ENCODE results near the gene ECM2. TPM values are rescaled to one million over a fixed set of nuclear protein-coding genes. Genes with fewer than 3 reads are reported as not detected.

ECM2 gene
- total RNA-seq, 1 experiment from 2014 or later, result not detected

DNA sequence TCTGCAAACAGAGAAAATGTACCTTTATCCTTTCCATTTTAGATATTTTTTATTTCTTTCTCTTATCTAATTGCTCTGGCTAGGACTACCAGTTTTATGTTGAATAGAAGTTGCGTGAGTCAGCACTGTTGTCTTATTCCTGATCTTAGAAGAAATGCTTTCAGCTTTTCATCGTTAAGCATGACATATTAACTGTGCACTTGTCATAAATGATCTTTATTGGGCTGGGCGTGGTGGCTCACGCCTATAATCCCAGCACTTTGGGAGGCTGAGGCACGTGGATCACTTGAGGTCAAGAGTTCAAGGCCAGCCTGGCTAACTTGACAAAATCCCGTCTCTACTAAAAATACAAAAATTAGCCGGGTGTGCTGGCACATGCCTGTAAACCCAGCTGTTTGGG lies 8.2 kb upstream of the ECM2 start:
- DNase-seq, result no peak
- Histone ChIP-seq H2AFZ (ENCODE audit: low read length) (no peak overlapping the region), H3F3A (ENCODE audit: low read length, unreplicated experiment) (no peaks in the 10 kb centered on the region), H3K27ac (ENCODE audit: low read length) (no peak overlapping the region), H3K4me2 (ENCODE audit: low read length) (no peak overlapping the region), H3K27me3 (ENCODE audit: low read length) (no peaks in the 10 kb centered on the region), H3K9ac (ENCODE audit: low read length) (no peak overlapping the region), H3K36me3 (ENCODE audit: low read depth, low read length) (no peaks in the 10 kb centered on the region), H3K9me3 (ENCODE audit: low read length) (no peaks in the 10 kb centered on the region), H3K4me1 (ENCODE audit: insufficient read depth, low read length) (no peaks in the 10 kb centered on the region), H3K4me3 (ENCODE audit: low read length) (no peak overlapping the region), H4K20me1 (ENCODE audit: low read length) (no peaks in the 10 kb centered on the region), H3K9me2 (replicated peaks; ENCODE audit: low read length) (no peaks in the 10 kb centered on the region), H3K79me2 (ENCODE audit: low read length) (no peaks in the 10 kb centered on the region)
- ATAC-seq, result no peak
- BruUV-seq (replicated peaks), result no TSS peak
- intact Hi-C loops (cut with micrococcal nuclease), result no loop called here
- POLR2A ChIA-PET (ENCODE audit: unreplicated experiment), result no interaction called here
- CTCF ChIA-PET, result no interaction called here
- TF ChIP-seq EZH2 (IDR thresholded peaks at IDR 0.05; ENCODE audit: low read length, unreplicated experiment), result no peak
- TF ChIP-seq, protein P1, sequence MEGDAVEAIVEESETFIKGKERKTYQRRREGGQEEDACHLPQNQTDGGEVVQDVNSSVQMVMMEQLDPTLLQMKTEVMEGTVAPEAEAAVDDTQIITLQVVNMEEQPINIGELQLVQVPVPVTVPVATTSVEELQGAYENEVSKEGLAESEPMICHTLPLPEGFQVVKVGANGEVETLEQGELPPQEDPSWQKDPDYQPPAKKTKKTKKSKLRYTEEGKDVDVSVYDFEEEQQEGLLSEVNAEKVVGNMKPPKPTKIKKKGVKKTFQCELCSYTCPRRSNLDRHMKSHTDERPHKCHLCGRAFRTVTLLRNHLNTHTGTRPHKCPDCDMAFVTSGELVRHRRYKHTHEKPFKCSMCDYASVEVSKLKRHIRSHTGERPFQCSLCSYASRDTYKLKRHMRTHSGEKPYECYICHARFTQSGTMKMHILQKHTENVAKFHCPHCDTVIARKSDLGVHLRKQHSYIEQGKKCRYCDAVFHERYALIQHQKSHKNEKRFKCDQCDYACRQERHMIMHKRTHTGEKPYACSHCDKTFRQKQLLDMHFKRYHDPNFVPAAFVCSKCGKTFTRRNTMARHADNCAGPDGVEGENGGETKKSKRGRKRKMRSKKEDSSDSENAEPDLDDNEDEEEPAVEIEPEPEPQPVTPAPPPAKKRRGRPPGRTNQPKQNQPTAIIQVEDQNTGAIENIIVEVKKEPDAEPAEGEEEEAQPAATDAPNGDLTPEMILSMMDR (conservative IDR thresholded peaks at IDR 0.05; ENCODE audit: low read depth, low read length), result no peak
- TF ChIP-seq EZH2phosphoT487 (IDR thresholded peaks at IDR 0.05; ENCODE audit: borderline replicate concordance, low read length), result no peak

- ATAC-seq, result no peak
- no peaks in the 10 kb centered on the region for H3K36me3 ChIP-seq (ENCODE audit: low read depth, low read length)
- BruUV-seq (replicated peaks), result no TSS peak
- no peak overlapping the region for H2AFZ ChIP-seq (ENCODE audit: low read length)
- no peaks in the 10 kb centered on the region for H3K9me3 ChIP-seq (ENCODE audit: low read length)
- H3K4me2 ChIP-seq (ENCODE audit: low read length), result no peak overlapping the region
- POLR2A ChIA-PET (ENCODE audit: unreplicated experiment), result no interaction called here
- no peak overlapping the region for H3K9ac ChIP-seq (ENCODE audit: low read length)
- H3K27me3 ChIP-seq (ENCODE audit: low read length), result no peaks in the 10 kb centered on the region
- no peaks in the 10 kb centered on the region for H3F3A ChIP-seq (ENCODE audit: low read length, unreplicated experiment)
- H3K27ac ChIP-seq (ENCODE audit: low read length), result no peak overlapping the region
- no peak overlapping the region for H3K4me3 ChIP-seq (ENCODE audit: low read length)
- H3K4me1 ChIP-seq (ENCODE audit: insufficient read depth, low read length), result no peaks in the 10 kb centered on the region
- CTCF ChIA-PET, result no interaction called here
- H3K79me2 ChIP-seq (ENCODE audit: low read length), result no peaks in the 10 kb centered on the region
- intact Hi-C loops (cut with micrococcal nuclease), result no loop called here
- H3K9me2 ChIP-seq (replicated peaks; ENCODE audit: low read length), result no peaks in the 10 kb centered on the region
- H4K20me1 ChIP-seq (ENCODE audit: low read length), result no peaks in the 10 kb centered on the region
- TF ChIP-seq, protein P1 (conservative IDR thresholded peaks at IDR 0.05; ENCODE audit: low read depth, low read length), result no peak
- TF ChIP-seq EZH2phosphoT487 (IDR thresholded peaks at IDR 0.05; ENCODE audit: borderline replicate concordance, low read length), result no peak
- TF ChIP-seq EZH2 (IDR thresholded peaks at IDR 0.05; ENCODE audit: low read length, unreplicated experiment), result no peak
- peak; percentile 12 for DNase-seq
Measured at GRCh38 chr9:92538541-92538940, 2.8 kb upstream of the ECM2 start.

- no peak overlapping the region for H3K27ac ChIP-seq (ENCODE audit: low read length)
- no peak overlapping the region for H3K9ac ChIP-seq (ENCODE audit: low read length)
- ATAC-seq, result no peak
- no peaks in the 10 kb centered on the region for H4K20me1 ChIP-seq (ENCODE audit: low read length)
- no peaks in the 10 kb centered on the region for H3K27me3 ChIP-seq (ENCODE audit: low read length)
- H3K4me1 ChIP-seq (ENCODE audit: insufficient read depth, low read length), result no peaks in the 10 kb centered on the region
- DNase-seq, result no peak
- ChIA-PET POLR2A (ENCODE audit: unreplicated experiment) (no interaction called here), CTCF (no interaction called here)
- BruUV-seq (replicated peaks), result no TSS peak
- no peaks in the 10 kb centered on the region for H3F3A ChIP-seq (ENCODE audit: low read length, unreplicated experiment)
- no peaks in the 10 kb centered on the region for H3K36me3 ChIP-seq (ENCODE audit: low read depth, low read length)
- no peak overlapping the region for H3K4me2 ChIP-seq (ENCODE audit: low read length)
- no peak overlapping the region for H3K4me3 ChIP-seq (ENCODE audit: low read length)
- TF ChIP-seq EZH2phosphoT487 (IDR thresholded peaks at IDR 0.05; ENCODE audit: borderline replicate concordance, low read length) (no peak), EZH2 (IDR thresholded peaks at IDR 0.05; ENCODE audit: low read length, unreplicated experiment) (no peak)
- TF ChIP-seq, protein P1 (conservative IDR thresholded peaks at IDR 0.05; ENCODE audit: low read depth, low read length), result no peak
- no peaks in the 10 kb centered on the region for H3K9me3 ChIP-seq (ENCODE audit: low read length)
- no peaks in the 10 kb centered on the region for H3K9me2 ChIP-seq (replicated peaks; ENCODE audit: low read length)
- no peak overlapping the region for H2AFZ ChIP-seq (ENCODE audit: low read length)
- intact Hi-C loops (cut with micrococcal nuclease), result no loop called here
- H3K79me2 ChIP-seq (ENCODE audit: low read length), result no peaks in the 10 kb centered on the region
Measured at GRCh38 chr9:92534674-92535073, 1.1 kb downstream of the ECM2 start.
